HEK293T (cell line): ENCODE results near the gene CFAP61.

Experiments
- CTCF ChIA-PET: fragments of 350-600 bp; formaldehyde crosslinking; extraction: SDS; loops from one replicate; lab custom pipeline; 2021; ENCODE audit warnings: antibody characterized with exemption, inconsistent platforms; lab: Yijun Ruan, JAX
- POLR2A ChIA-PET: fragments of 350-600 bp; formaldehyde crosslinking; extraction: SDS; loops from one replicate; lab custom pipeline; 2020; ENCODE audit warnings: antibody characterized with exemption, inconsistent platforms; lab: Yijun Ruan, JAX
- DNase-seq: peaks from one replicate; pipeline ENCODE4 v3.0.0; 2012; ENCODE audit warnings: mixed read lengths; ENCODE audit errors: extremely low spot score
- ARNT ChIP-seq: fragments of 450-650 bp; IDR thresholded peaks from 2 replicates; pipeline ENCODE4 v1.6.1; 2017; ENCODE audit warnings: mild to moderate bottlenecking
- BHLHE40 ChIP-seq: fragments of 450-650 bp; IDR thresholded peaks from 2 replicates; pipeline ENCODE4 v1.6.1; 2016; ENCODE audit warnings: mild to moderate bottlenecking, moderate library complexity, borderline replicate concordance
- CTBP1 ChIP-seq: fragments of 450-650 bp; IDR thresholded peaks from 2 replicates; pipeline ENCODE4 v1.6.1; 2016; ENCODE audit warnings: borderline replicate concordance
- ELF4 ChIP-seq: fragments of 450-650 bp; IDR thresholded peaks from 2 replicates; pipeline ENCODE4 v1.6.1; 2017; ENCODE audit warnings: antibody characterized with exemption
- FOXA1 ChIP-seq: fragments of 450-650 bp; IDR thresholded peaks from 2 replicates; pipeline ENCODE4 v1.6.1; 2016; ENCODE audit warnings: mild to moderate bottlenecking
- FOXK2 ChIP-seq: fragments of 450-650 bp; IDR thresholded peaks from 2 replicates; pipeline ENCODE4 v1.6.1; 2016; ENCODE audit warnings: mild to moderate bottlenecking
- FOXM1 ChIP-seq: fragments of 450-650 bp; IDR thresholded peaks from 2 replicates; pipeline ENCODE4 v1.6.1; 2017; ENCODE audit warnings: mild to moderate bottlenecking, borderline replicate concordance
- HDGF ChIP-seq: fragments of 450-650 bp; IDR thresholded peaks from 2 replicates; pipeline ENCODE4 v1.6.1; 2017; ENCODE audit warnings: antibody characterized with exemption, borderline replicate concordance
- L3MBTL2 ChIP-seq: fragments of 450-650 bp; conservative IDR thresholded peaks from 2 replicates; pipeline ENCODE4 v1.6.1; 2016; ENCODE audit warnings: mild to moderate bottlenecking
- LEF1 ChIP-seq: fragments of 450-650 bp; IDR thresholded peaks from 2 replicates; pipeline ENCODE4 v1.6.1; 2017; ENCODE audit warnings: mild to moderate bottlenecking, borderline replicate concordance
- NFRKB ChIP-seq: fragments of 450-650 bp; IDR thresholded peaks from 2 replicates; pipeline ENCODE4 v1.6.1; 2016; ENCODE audit warnings: mild to moderate bottlenecking, moderate library complexity
- SP1 ChIP-seq: fragments of 450-650 bp; IDR thresholded peaks from 2 replicates; pipeline ENCODE4 v1.6.1; 2017
- SUZ12 ChIP-seq: fragments of 450-650 bp; IDR thresholded peaks from 2 replicates; pipeline ENCODE4 v1.6.1; 2016; ENCODE audit warnings: mild to moderate bottlenecking
- TARDBP ChIP-seq: fragments of 450-650 bp; IDR thresholded peaks from 2 replicates; pipeline ENCODE4 v1.6.1; 2016
- ZNF384 ChIP-seq: fragments of 450-650 bp; IDR thresholded peaks from 2 replicates; pipeline ENCODE4 v1.6.1; 2016
- TF ChIP-seq, protein P1 (sequence below): fragments of 450-650 bp; IDR thresholded peaks from 2 replicates; pipeline ENCODE4 v1.6.1; 2016

The CFAP61 gene

GRCh38 chr20:20359628-20360027 is 307.3 kb downstream of the CFAP61 start:
- ChIA-PET POLR2A (no interaction called here), CTCF (interaction anchor here (0.5 kb wide), 1 partner anchor 28 kb away, joined by 9 read pairs; no protein-coding TSS in a partner anchor)
- TF ChIP-seq L3MBTL2 (no peak), BHLHE40 (no peak), SUZ12 (no peak), TARDBP (no peak), ARNT (no peak), ELF4 (no peak), FOXA1 (no peak), NFRKB (no peak), FOXK2 (no peak), FOXM1 (no peak), SP1 (no peak), HDGF (no peak), LEF1 (no peak), ZNF384 (no peak), CTBP1 (no peak)
- TF ChIP-seq, protein P1, sequence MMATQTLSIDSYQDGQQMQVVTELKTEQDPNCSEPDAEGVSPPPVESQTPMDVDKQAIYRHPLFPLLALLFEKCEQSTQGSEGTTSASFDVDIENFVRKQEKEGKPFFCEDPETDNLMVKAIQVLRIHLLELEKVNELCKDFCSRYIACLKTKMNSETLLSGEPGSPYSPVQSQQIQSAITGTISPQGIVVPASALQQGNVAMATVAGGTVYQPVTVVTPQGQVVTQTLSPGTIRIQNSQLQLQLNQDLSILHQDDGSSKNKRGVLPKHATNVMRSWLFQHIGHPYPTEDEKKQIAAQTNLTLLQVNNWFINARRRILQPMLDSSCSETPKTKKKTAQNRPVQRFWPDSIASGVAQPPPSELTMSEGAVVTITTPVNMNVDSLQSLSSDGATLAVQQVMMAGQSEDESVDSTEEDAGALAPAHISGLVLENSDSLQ: no peak
- no peak for DNase-seq

DNA sequence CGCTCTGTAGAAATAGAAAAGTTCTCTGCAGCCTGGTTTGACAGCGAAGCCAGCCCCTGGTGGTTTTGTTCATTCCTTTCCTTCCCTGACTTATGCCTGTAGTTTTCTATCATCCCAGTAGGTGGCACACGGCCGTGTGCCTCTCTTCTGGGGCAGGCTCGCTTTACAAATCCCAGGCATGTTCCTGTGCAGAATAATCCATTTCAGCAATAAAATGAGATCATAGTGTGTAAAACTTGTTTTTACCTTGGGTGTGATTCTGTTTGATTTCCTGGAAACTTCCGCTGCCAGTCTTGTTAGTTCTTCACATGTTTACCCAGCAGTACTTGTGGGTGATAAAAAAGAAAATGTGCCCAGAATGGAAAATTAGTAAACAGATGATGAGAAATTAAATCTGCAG is 308.1 kb downstream of the CFAP61 start:
- ChIA-PET POLR2A (no interaction called here), CTCF (no interaction called here)
- TF ChIP-seq FOXK2: no peak
- TF ChIP-seq FOXM1: no peak
- no peak for TF ChIP-seq SUZ12
- TF ChIP-seq TARDBP: no peak
- TF ChIP-seq LEF1: no peak
- TF ChIP-seq NFRKB: no peak
- TF ChIP-seq, protein P1: no peak
- no peak for TF ChIP-seq HDGF
- no peak for TF ChIP-seq FOXA1
- no peak for TF ChIP-seq ZNF384
- no peak for TF ChIP-seq ELF4
- TF ChIP-seq SP1: no peak
- no peak for TF ChIP-seq L3MBTL2
- no peak for TF ChIP-seq BHLHE40
- TF ChIP-seq ARNT: no peak
- no peak for TF ChIP-seq CTBP1
- peak; percentile 72 for DNase-seq

DNA sequence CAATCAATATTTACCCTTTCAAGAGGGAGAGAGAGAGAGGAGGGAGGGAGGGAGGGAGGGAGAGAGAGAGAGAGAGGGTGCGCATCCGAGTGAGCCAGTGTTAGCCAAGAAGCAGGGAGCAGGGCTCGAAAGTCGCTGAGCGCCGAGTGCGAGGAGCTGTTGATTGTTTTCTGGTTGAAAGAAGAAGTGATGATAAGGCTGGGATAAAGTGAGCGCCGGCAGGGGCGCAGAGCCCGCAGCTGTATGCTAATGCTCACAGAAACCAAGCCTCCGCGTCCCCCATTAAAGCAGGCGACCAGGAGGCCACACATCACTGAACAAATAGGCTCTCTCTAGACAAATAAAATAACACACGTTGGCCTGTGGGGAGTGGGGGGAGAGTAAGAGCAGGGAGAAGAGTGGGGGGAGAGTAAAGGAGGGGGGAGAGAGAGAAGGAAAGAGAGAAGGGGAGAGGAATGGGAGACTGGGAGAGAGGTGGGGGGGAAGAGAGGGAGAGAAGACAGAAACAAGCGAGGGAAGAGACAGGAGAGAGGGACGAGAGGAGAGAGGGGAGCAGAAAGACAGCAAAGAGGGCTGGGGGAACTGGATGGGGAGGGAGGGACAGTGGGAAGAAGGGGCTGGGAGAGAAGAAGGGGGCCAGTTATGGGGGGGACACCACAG is 310.6 kb downstream of the CFAP61 start:
- POLR2A ChIA-PET: no interaction called here
- TF ChIP-seq FOXK2 (no peak), ELF4 (no peak), FOXM1 (no peak), ARNT (no peak), LEF1 (no peak), CTBP1 (no peak), SP1 (no peak), NFRKB (no peak), FOXA1 (no peak)
- TF ChIP-seq, protein P1: no peak
- DNase-seq: no peak
- CTCF ChIA-PET: interaction anchor here (0.7 kb wide), 1 partner anchor 126 kb away, joined by 3 read pairs; no protein-coding TSS in a partner anchor

GRCh38 chr20:20363434-20363798 is 311.1 kb downstream of the CFAP61 start:
- ChIA-PET CTCF (no interaction called here), POLR2A (no interaction called here)
- TF ChIP-seq CTBP1 (no peak), HDGF (no peak), BHLHE40 (no peak), ELF4 (no peak), TARDBP (no peak), SUZ12 (no peak), FOXM1 (no peak), NFRKB (no peak), ZNF384 (no peak)
- DNase-seq: no peak

GRCh38 chr20:20363799-20364592 is 311.7 kb downstream of the CFAP61 start:
- no peak for TF ChIP-seq CTBP1
- TF ChIP-seq SP1: no peak
- no peak for TF ChIP-seq ARNT
- TF ChIP-seq LEF1: no peak
- no peak for TF ChIP-seq L3MBTL2
- no peak for TF ChIP-seq ZNF384
- TF ChIP-seq FOXA1: no peak
- no peak for TF ChIP-seq FOXM1
- no peak for TF ChIP-seq HDGF
- CTCF ChIA-PET: no interaction called here

More at GRCh38 chr20:20363799-20364592, 311.7 kb downstream of the CFAP61 start:
- no peak for DNase-seq
- POLR2A ChIA-PET: no interaction called here
